Measurements from ENCODE around the gene RNU1-3.
"Not testable (repeated sequence)": the region's sequence is repeated elsewhere in the genome, so short reads cannot be mapped to it uniquely, and the experiment has no call there.

The RNU1-3 gene

DNA sequence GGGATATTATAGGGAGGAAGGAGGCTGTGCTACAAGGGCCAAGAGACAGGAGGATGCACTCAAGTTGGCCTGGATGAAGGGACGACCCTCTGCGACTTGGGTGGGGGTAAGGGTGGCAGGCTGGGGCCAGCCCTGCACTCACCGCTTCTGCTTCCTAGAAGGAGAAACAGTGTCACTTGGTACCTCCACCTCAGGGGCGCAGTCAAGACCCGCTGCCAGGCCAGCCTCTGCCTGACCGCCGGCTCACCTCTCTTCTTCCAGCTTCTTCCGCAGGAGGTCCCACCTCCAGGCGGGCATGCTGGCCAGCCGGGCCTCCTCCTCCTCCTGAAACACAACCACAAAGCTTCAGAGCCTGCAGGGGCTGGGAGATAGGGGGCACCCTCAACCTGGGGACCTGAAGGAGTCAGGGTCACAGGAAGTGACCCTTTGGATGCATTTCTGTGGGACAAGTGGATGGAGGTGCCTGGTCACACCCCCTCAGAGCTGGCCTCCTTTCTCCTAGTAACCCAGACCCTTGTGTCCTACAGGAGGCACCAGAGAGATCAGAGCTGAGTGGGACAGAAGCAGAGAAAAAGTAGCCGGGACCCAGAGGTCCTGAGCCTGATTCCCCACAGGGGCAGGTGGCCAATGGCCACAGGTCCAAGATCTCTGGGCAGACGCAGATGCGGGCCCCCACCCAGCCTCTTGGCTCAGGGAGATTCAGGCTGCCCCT is 24.4 kb upstream of the RNU1-3 start:
- not testable (repeated sequence) for H3K27ac ChIP-seq (ENCODE audit: low read length, poor library complexity, severe bottlenecking); H2BK120ac ChIP-seq (ENCODE audit: low read depth, low read length); H3K23ac ChIP-seq (ENCODE audit: low read length in 2 of 2); H3K4ac ChIP-seq (ENCODE audit: low read depth in 1 of 2, low read length in 2 of 2); H3K14ac ChIP-seq (ENCODE audit: low read length in 2 of 2); H3K9me3 ChIP-seq (ENCODE audit: control insufficient read depth, low read length); DNase-seq; H3K4me1 ChIP-seq (ENCODE audit: control insufficient read depth, insufficient read depth, low read depth, low read length); H3K27me3 ChIP-seq (ENCODE audit: control insufficient read depth in 1 of 2, insufficient read depth in 1 of 2, low read length in 2 of 2); H4K91ac ChIP-seq (ENCODE audit: low read length); H2BK12ac ChIP-seq (ENCODE audit: low read length in 2 of 2); H3K36me3 ChIP-seq (ENCODE audit: control insufficient read depth in 1 of 2, insufficient read depth in 2 of 2, low read depth in 1 of 2, low read length in 2 of 2); H3K9ac ChIP-seq (ENCODE audit: low read length); H3K4me3 ChIP-seq (ENCODE audit: insufficient read depth in 1 of 2, low read depth in 1 of 2, low read length in 2 of 2); H2BK15ac ChIP-seq (ENCODE audit: low read depth, poor library complexity, severe bottlenecking); H2AFZ ChIP-seq (ENCODE audit: low read depth, low read length); H3K18ac ChIP-seq (ENCODE audit: low read depth in 1 of 2, low read length in 2 of 2); H3K79me1 ChIP-seq (replicated peaks; ENCODE audit: low read length, poor library complexity, severe bottlenecking); H4K8ac ChIP-seq (ENCODE audit: low read length); H2BK5ac ChIP-seq (ENCODE audit: low read depth, low read length, poor library complexity, severe bottlenecking); H2AK5ac ChIP-seq (ENCODE audit: low read length, severe bottlenecking); H3K4me2 ChIP-seq (ENCODE audit: low read length, poor library complexity, severe bottlenecking)
- WGBS = no CpG with 5 or more reads among the region's 13 CpGs

DNA sequence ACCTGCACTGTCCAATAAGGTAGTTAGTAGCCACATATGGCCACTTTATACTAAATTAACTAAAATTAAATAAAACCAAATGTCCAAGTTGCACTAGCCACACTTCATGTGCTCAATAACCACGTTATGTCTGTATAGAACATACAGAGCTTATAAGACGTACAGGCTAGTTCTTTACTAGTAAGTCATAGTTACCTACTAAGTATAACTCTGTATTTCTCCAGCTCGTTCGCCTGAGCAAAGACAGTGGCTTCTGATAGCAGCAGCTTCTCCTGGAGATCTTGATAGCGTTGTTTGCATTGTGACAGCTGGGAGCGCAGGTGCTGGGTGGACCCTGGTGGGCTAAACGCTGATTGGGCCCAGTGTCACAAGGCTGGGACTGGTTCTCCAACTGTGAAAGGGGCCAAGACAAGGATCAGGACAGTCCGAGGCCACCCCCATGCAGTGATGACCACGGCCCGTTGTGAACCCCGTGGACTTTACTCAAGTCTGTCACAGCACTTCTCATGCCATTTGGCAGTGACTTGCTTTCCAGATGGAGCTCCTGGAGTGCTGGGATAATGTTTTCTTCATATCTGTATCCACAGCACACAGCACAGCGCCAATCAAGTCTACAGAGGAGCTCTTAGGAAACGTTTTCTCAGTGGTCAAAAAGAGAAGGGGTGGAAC is 20.5 kb upstream of the RNU1-3 start:
- not testable (repeated sequence) for H3K79me1 ChIP-seq (replicated peaks; ENCODE audit: low read length, poor library complexity, severe bottlenecking); H4K91ac ChIP-seq (ENCODE audit: low read length); H2AFZ ChIP-seq (ENCODE audit: low read depth, low read length); H3K14ac ChIP-seq (ENCODE audit: low read length in 2 of 2); H3K4me1 ChIP-seq (ENCODE audit: control insufficient read depth, insufficient read depth, low read depth, low read length); H2BK5ac ChIP-seq (ENCODE audit: low read depth, low read length, poor library complexity, severe bottlenecking); H2BK12ac ChIP-seq (ENCODE audit: low read length in 2 of 2); H3K4me2 ChIP-seq (ENCODE audit: low read length, poor library complexity, severe bottlenecking); H3K4ac ChIP-seq (ENCODE audit: low read depth in 1 of 2, low read length in 2 of 2); H2BK120ac ChIP-seq (ENCODE audit: low read depth, low read length); DNase-seq; H3K4me3 ChIP-seq (ENCODE audit: insufficient read depth in 1 of 2, low read depth in 1 of 2, low read length in 2 of 2); H3K18ac ChIP-seq (ENCODE audit: low read depth in 1 of 2, low read length in 2 of 2); H3K27ac ChIP-seq (ENCODE audit: low read length, poor library complexity, severe bottlenecking); H4K8ac ChIP-seq (ENCODE audit: low read length); H2BK15ac ChIP-seq (ENCODE audit: low read depth, poor library complexity, severe bottlenecking); H2AK5ac ChIP-seq (ENCODE audit: low read length, severe bottlenecking); H3K9ac ChIP-seq (ENCODE audit: low read length); H3K23ac ChIP-seq (ENCODE audit: low read length in 2 of 2); H3K36me3 ChIP-seq (ENCODE audit: control insufficient read depth in 1 of 2, insufficient read depth in 2 of 2, low read depth in 1 of 2, low read length in 2 of 2); H3K9me3 ChIP-seq (ENCODE audit: control insufficient read depth, low read length)
- peaks cover 5 to 15% of the 10 kb centered on the region in 2 experiments for H3K27me3 ChIP-seq (ENCODE audit: control insufficient read depth in 1 of 2, insufficient read depth in 1 of 2, low read length in 2 of 2)
- WGBS = 76% methylated on average over 12 of the region's 13 CpGs

DNA sequence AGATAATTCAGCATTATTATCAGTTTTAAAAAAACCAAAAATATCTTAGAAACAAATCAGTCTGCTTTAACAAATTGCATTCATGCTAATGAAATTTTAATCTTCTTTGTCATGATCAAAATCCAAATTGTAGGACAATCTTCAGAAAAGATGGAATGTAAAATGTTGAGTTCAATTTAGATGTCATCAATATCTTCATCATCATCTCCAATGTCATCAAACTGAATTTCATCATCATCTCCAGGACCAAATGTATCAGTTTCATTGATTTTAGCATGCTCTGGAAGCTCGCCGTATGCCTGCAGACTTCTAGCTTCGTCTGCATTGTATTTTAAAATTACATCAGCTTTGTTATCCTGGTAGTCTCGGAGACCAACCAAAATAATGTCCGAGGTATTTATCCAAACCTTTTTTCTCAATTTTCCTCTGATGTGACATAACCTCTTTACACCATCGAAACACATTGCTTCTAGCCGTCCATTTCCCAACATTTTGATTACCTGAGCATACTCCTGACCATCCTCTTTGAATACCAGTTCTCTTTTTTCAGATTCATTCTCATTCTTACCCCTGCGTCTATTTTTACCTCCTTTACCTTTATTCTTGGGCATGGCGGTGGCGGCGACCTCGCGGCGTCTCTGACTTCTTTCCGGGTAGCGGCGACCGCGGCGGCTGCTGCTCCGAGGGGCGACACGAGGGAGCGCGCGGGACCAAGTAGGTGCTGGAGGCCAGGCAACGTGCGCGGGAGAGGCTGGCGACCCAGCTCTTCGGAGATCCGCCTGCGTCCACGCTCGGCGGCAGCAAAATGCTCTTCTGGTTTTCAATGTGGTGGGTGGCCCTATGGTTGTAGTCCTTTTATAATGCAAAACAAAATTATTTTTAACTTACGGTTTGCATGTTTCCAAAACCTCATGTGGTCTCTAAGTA is 19.0 kb upstream of the RNU1-3 start:
- not testable (repeated sequence) for H3K27ac ChIP-seq (ENCODE audit: low read length, poor library complexity, severe bottlenecking)

More for the DNA sequence above, 19.0 kb upstream of the RNU1-3 start:
- H3K4me2 ChIP-seq (ENCODE audit: low read length, poor library complexity, severe bottlenecking); H3K4me3 ChIP-seq (ENCODE audit: insufficient read depth in 1 of 2, low read depth in 1 of 2, low read length in 2 of 2); H3K4ac ChIP-seq (ENCODE audit: low read depth in 1 of 2, low read length in 2 of 2); H2BK12ac ChIP-seq (ENCODE audit: low read length in 2 of 2); H3K18ac ChIP-seq (ENCODE audit: low read depth in 1 of 2, low read length in 2 of 2); H2BK120ac ChIP-seq (ENCODE audit: low read depth, low read length); H2BK15ac ChIP-seq (ENCODE audit: low read depth, poor library complexity, severe bottlenecking); H2BK5ac ChIP-seq (ENCODE audit: low read depth, low read length, poor library complexity, severe bottlenecking); H4K8ac ChIP-seq (ENCODE audit: low read length); H3K4me1 ChIP-seq (ENCODE audit: control insufficient read depth, insufficient read depth, low read depth, low read length); DNase-seq; H2AK5ac ChIP-seq (ENCODE audit: low read length, severe bottlenecking); H3K14ac ChIP-seq (ENCODE audit: low read length in 2 of 2); H4K91ac ChIP-seq (ENCODE audit: low read length); H3K79me1 ChIP-seq (replicated peaks; ENCODE audit: low read length, poor library complexity, severe bottlenecking); H3K36me3 ChIP-seq (ENCODE audit: control insufficient read depth in 1 of 2, insufficient read depth in 2 of 2, low read depth in 1 of 2, low read length in 2 of 2); H3K9me3 ChIP-seq (ENCODE audit: control insufficient read depth, low read length); H3K23ac ChIP-seq (ENCODE audit: low read length in 2 of 2); H2AFZ ChIP-seq (ENCODE audit: low read depth, low read length): not testable (repeated sequence)
- Histone ChIP-seq H3K9ac (ENCODE audit: low read length) (peak overlapping the region; percentile 45), H3K27me3 (ENCODE audit: control insufficient read depth in 1 of 2, insufficient read depth in 1 of 2, low read length in 2 of 2) (peaks cover 5 to 15% of the 10 kb centered on the region in 2 experiments)
- 87% methylated on average over 22 of the region's 37 CpGs for WGBS

All from mesenchymal stem cell (in vitro differentiated cells and primary cell).